Trophoblast cell (in vitro differentiated cells and primary cell): ENCODE data around the gene ALOX5AP.

Experiments used
- DNase-seq, 2 donors: peaks; one replicate each; pipeline ENCODE4 v3.0.0-alpha.2; 2016
- H2AFZ ChIP-seq: 2 replicates; pipeline ENCODE4 v1.6.1; 2013; ENCODE audit warnings: low read length, moderate library complexity, mild to moderate bottlenecking; ENCODE audit not compliant: insufficient read depth, poor library complexity
- H2AK5ac ChIP-seq: 2 replicates; pipeline ENCODE4 v1.6.1; 2013; ENCODE audit warnings: mild to moderate bottlenecking, low read length
- H2BK120ac ChIP-seq: 2 replicates; pipeline ENCODE4 v1.6.1; 2013; ENCODE audit warnings: low read length, mild to moderate bottlenecking, moderate library complexity; ENCODE audit not compliant: insufficient read depth, poor library complexity
- H2BK12ac ChIP-seq: 2 replicates; pipeline ENCODE4 v1.6.1; 2013; ENCODE audit warnings: mild to moderate bottlenecking, low read length, moderate library complexity
- H2BK5ac ChIP-seq: 2 replicates; pipeline ENCODE4 v1.6.1; 2013; ENCODE audit warnings: low read length, low read depth, moderate library complexity, mild to moderate bottlenecking; ENCODE audit not compliant: poor library complexity
- H3K14ac ChIP-seq: 2 replicates; pipeline ENCODE4 v1.6.1; 2013; ENCODE audit warnings: mild to moderate bottlenecking, low read length
- H3K18ac ChIP-seq: 2 replicates; pipeline ENCODE4 v1.6.1; 2013; ENCODE audit warnings: mild to moderate bottlenecking, low read length
- H3K23ac ChIP-seq: 2 replicates; pipeline ENCODE4 v1.6.1; 2013; ENCODE audit warnings: low read length
- H3K27ac ChIP-seq: 2 replicates; pipeline ENCODE4 v1.5.1; 2013; ENCODE audit warnings: low read depth, mild to moderate bottlenecking, inconsistent platforms, low read length, moderate library complexity
- H3K27me3 ChIP-seq: 2 replicates; pipeline ENCODE4 v1.6.1; 2013; ENCODE audit warnings: inconsistent platforms, mild to moderate bottlenecking, low read length, moderate library complexity; ENCODE audit not compliant: insufficient read depth
- H3K36me3 ChIP-seq, 2 experiments: 1 replicate in 1 of 2; 2 replicates in 1 of 2; pipeline ENCODE4 v1.6.1; 2013; ENCODE audit warnings: low read length in 2 of 2, mild to moderate bottlenecking in 2 of 2, moderate library complexity in 1 of 2; ENCODE audit not compliant: insufficient read depth in 2 of 2, control insufficient read depth in 1 of 2
- H3K4ac ChIP-seq: 2 replicates; pipeline ENCODE4 v1.6.1; 2013; ENCODE audit warnings: low read depth, mild to moderate bottlenecking, low read length, moderate library complexity
- H3K4me1 ChIP-seq, 2 experiments: 1 replicate in 1 of 2; 2 replicates in 1 of 2; pipeline ENCODE4 v1.6.1; 2013; ENCODE audit warnings: low read length in 2 of 2, mild to moderate bottlenecking in 2 of 2, moderate library complexity in 1 of 2; ENCODE audit not compliant: insufficient read depth in 2 of 2, control insufficient read depth in 1 of 2
- H3K4me2 ChIP-seq: 2 replicates; pipeline ENCODE4 v1.6.1; 2013; ENCODE audit warnings: inconsistent platforms, mild to moderate bottlenecking, low read length, moderate library complexity
- H3K4me3 ChIP-seq: 2 replicates; pipeline ENCODE4 v1.5.1; 2013; ENCODE audit warnings: mild to moderate bottlenecking, low read depth, low read length, inconsistent platforms
- H3K79me1 ChIP-seq: one replicate; pipeline ENCODE4 v1.6.1; 2013; ENCODE audit warnings: low read length
- H3K79me2 ChIP-seq: 2 replicates; pipeline ENCODE4 v1.6.1; 2013; ENCODE audit warnings: low read length, mild to moderate bottlenecking; ENCODE audit not compliant: control insufficient read depth, insufficient read depth, poor library complexity
- H3K9ac ChIP-seq: 2 replicates; pipeline ENCODE4 v1.6.1; 2013; ENCODE audit warnings: mild to moderate bottlenecking, low read length
- H3K9me3 ChIP-seq: 2 replicates; pipeline ENCODE4 v1.6.1; 2013; ENCODE audit warnings: low read depth, mild to moderate bottlenecking, control low read depth, inconsistent platforms, low read length; ENCODE audit not compliant: insufficient read depth
- H4K12ac ChIP-seq: 2 replicates; pipeline ENCODE4 v1.6.1; 2013; ENCODE audit warnings: low read depth, mild to moderate bottlenecking, low read length, moderate library complexity
- H4K8ac ChIP-seq: 2 replicates; pipeline ENCODE4 v1.6.1; 2013; ENCODE audit warnings: low read depth, mild to moderate bottlenecking, low read length, moderate library complexity
- H4K91ac ChIP-seq: one replicate; pipeline ENCODE4 v1.6.1; 2013; ENCODE audit warnings: low read depth, mild to moderate bottlenecking, low read length, moderate library complexity
- WGBS: extraction: QIAGEN DNeasy Blood & Tissue Kit; methylation state at CpG from one replicate; pipeline ENCODE4 v1.1.7; 2013; ENCODE audit warnings: missing lambda C conversion rate; ENCODE audit not compliant: insufficient read length, insufficient coverage; ENCODE audit errors: extremely low coverage; 5-methylcytosine and 5-hydroxymethylcytosine counted together

ALOX5AP gene

GRCh38 chr13:30744056-30744680 lies 8.8 kb downstream of the ALOX5AP start:
- peak overlapping the region; percentile 80 for H4K8ac ChIP-seq
- peak overlapping the region; percentile 30 for H2AFZ ChIP-seq
- H3K4ac ChIP-seq = peak overlapping the region; percentile 85
- H2BK12ac ChIP-seq = peak overlapping the region; percentile 92
- H2BK5ac ChIP-seq = peak overlapping the region; percentile 93
- H3K9me3 ChIP-seq = peaks cover 2% of the 10 kb centered on the region
- H4K91ac ChIP-seq = peak overlapping the region; percentile 94
- H3K14ac ChIP-seq = peak overlapping the region; percentile 75
- H3K9ac ChIP-seq = no peak overlapping the region
- peak overlapping the region; percentile 96 for H3K27ac ChIP-seq
- peak; percentile 62 to 67 for DNase-seq
- no CpG with 5 or more reads among the region's 7 CpGs for WGBS
- peak overlapping the region; percentile 94 for H2BK120ac ChIP-seq
- H3K23ac ChIP-seq = no peak overlapping the region
- H3K79me2 ChIP-seq = no peaks in the 10 kb centered on the region
- H3K4me2 ChIP-seq = peak overlapping the region; percentile 29
- no peak overlapping the region for H4K12ac ChIP-seq
- H3K27me3 ChIP-seq = no peaks in the 10 kb centered on the region
- H3K79me1 ChIP-seq = peaks cover 32% of the 10 kb centered on the region
- peak overlapping the region; percentile 91 for H2AK5ac ChIP-seq
- H3K18ac ChIP-seq = peak overlapping the region; percentile 83
- H3K36me3 ChIP-seq = no peaks in the 10 kb centered on the region
- peaks cover 24 to 35% of the 10 kb centered on the region in 2 experiments for H3K4me1 ChIP-seq
- H3K4me3 ChIP-seq = no peak overlapping the region

DNA sequence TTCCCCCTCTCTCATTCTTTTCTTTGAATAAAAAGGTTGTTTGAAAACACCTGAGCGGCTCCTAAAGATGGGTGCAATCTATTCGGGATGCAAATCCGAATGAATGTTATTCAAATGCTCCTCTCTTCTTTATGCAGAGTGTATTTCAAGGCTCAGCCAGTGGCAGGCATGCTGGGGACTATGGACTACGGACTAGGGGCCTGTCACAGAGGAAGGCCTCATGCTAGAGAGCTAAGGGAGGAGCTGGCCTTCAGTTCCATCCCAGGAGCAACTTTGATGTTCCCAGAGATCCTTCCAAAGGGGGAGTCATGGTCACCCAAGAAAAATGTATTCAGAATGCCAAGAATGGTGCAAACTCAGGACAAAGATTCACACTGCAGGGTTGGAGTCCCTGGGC lies 9.3 kb downstream of the ALOX5AP start:
- H2AFZ ChIP-seq = no peak overlapping the region

DNA sequence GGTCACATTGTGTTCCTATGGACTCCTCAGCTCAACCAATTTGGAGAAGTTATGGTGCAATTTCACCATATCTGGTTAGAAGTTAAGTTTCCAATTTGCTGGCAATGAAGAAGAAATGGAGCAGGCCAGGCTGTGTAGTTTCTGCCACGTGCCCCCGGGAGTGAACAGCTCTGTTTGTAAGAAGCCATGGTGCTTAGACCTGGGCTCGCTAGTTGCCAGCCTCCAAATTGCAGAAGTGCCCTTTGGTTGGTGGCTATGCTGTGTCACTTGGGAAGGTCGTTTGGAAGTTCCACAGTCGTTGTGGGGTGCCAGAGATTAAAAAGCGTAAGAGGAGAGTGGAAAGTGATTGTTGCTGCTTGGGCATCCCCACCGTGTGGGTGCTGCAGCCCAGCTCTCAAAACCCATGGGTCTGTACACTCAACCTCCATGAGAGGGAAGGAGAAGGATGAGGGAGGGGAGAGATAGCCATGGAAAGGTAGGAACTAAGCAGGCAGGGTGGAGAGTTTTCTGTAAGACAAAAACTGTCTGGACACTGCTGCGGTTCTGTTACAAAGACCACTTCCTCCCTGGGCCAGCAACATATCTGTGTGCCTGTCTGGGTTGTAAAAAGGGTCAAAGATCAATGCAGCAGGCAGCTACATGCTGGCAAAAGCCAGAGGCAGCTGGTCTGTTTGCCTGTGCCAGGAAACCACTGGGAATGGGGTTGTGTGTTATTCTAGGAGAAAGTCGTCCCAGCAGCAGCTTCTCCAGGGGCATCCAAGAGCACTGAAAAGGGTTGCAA lies 10.8 kb downstream of the ALOX5AP start:
- Histone ChIP-seq H3K27me3 (no peaks in the 10 kb centered on the region), H3K18ac (peak overlapping the region; percentile 16), H3K36me3 (no peaks in the 10 kb centered on the region), H3K14ac (peak overlapping the region; percentile 27), H3K4me3 (peak overlapping the region; percentile 20), H3K9ac (peak overlapping the region; percentile 28), H2BK120ac (peak overlapping the region; percentile 57), H3K9me3 (peaks cover 2% of the 10 kb centered on the region), H3K23ac (no peak overlapping the region), H2BK5ac (peak overlapping the region; percentile 83), H3K4ac (peak overlapping the region; percentile 21), H2BK12ac (peak overlapping the region; percentile 94), H3K27ac (peak overlapping the region; percentile 89), H4K8ac (peak overlapping the region; percentile 76), H3K79me1 (peaks cover 32% of the 10 kb centered on the region), H3K4me1 (peaks cover 24 to 32% of the 10 kb centered on the region in 2 experiments), H4K91ac (peak overlapping the region; percentile 78), H4K12ac (no peak overlapping the region), H2AK5ac (peak overlapping the region; percentile 11), H3K79me2 (no peaks in the 10 kb centered on the region), H3K4me2 (peak overlapping the region; percentile 32), H2AFZ (no peak overlapping the region)
- DNase-seq = no peak
- no CpG with 5 or more reads among the region's 9 CpGs for WGBS

More for the DNA sequence above, 9.3 kb downstream of the ALOX5AP start:
- no CpG with 5 or more reads among the region's 4 CpGs for whole genome bisulfite sequencing
- no peaks in the 10 kb centered on the region for H3K36me3 ChIP-seq
- DNase-seq = no peak
- H3K9ac ChIP-seq = no peak overlapping the region
- no peaks in the 10 kb centered on the region for H3K27me3 ChIP-seq
- H2BK120ac ChIP-seq = peak overlapping the region; percentile 55
- H3K4ac ChIP-seq = no peak overlapping the region
- peaks cover 2% of the 10 kb centered on the region for H3K9me3 ChIP-seq
- H3K14ac ChIP-seq = peak overlapping the region; percentile 30
- H2BK5ac ChIP-seq = peak overlapping the region; percentile 11
- peak overlapping the region; percentile 80 for H2BK12ac ChIP-seq
- peak overlapping the region; percentile 96 for H3K27ac ChIP-seq
- peaks cover 24 to 35% of the 10 kb centered on the region in 2 experiments for H3K4me1 ChIP-seq
- no peaks in the 10 kb centered on the region for H3K79me2 ChIP-seq
- H3K79me1 ChIP-seq = peaks cover 32% of the 10 kb centered on the region
- no peak overlapping the region for H4K12ac ChIP-seq
- peak overlapping the region; percentile 96 for H2AK5ac ChIP-seq
- H3K4me2 ChIP-seq = no peak overlapping the region
- no peak overlapping the region for H4K8ac ChIP-seq
- H4K91ac ChIP-seq = peak overlapping the region; percentile 94
- no peak overlapping the region for H3K18ac ChIP-seq
- H3K23ac ChIP-seq = no peak overlapping the region
- H3K4me3 ChIP-seq = no peak overlapping the region

DNA sequence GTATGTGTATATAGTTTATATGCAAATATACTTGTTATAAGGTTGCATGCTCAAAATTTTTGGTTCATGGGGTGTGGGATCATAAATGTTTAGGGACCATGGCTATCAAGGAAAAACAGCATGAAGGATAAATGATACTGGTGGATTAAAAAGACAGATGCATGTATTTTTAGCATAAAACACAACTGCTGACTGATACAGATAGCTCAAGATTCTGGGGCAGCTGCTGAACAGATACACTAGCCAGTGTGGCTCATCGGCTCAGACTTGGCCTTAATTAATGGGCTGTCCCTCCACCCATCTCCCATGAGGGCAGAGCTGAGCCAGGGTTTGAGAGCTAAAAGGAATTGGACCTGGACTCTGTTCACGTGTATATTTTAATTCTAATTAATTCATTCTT lies 11.4 kb downstream of the ALOX5AP start:
- H4K12ac ChIP-seq = no peak overlapping the region
- peak overlapping the region; percentile 34 for H2BK120ac ChIP-seq
- no peak for DNase-seq
- H3K4ac ChIP-seq = peak overlapping the region; percentile 20
- no peak overlapping the region for H3K4me2 ChIP-seq
- peak overlapping the region; percentile 57 for H2BK5ac ChIP-seq
- H3K27ac ChIP-seq = no peak overlapping the region
- H3K14ac ChIP-seq = no peak overlapping the region
- no peaks in the 10 kb centered on the region for H3K36me3 ChIP-seq
- peaks cover 24 to 32% of the 10 kb centered on the region in 2 experiments for H3K4me1 ChIP-seq
- H4K91ac ChIP-seq = peak overlapping the region; percentile 68
- no peak overlapping the region for H3K9ac ChIP-seq
- peaks cover 2% of the 10 kb centered on the region for H3K9me3 ChIP-seq
- no peak overlapping the region for H2AFZ ChIP-seq
- H2BK12ac ChIP-seq = peak overlapping the region; percentile 88
- no peak overlapping the region for H3K18ac ChIP-seq
- H3K79me1 ChIP-seq = peaks cover 32% of the 10 kb centered on the region
- no peaks in the 10 kb centered on the region for H3K79me2 ChIP-seq
- no peak overlapping the region for H3K4me3 ChIP-seq
- no CpG with 5 or more reads among the region's 2 CpGs for WGBS
- H4K8ac ChIP-seq = no peak overlapping the region
- peak overlapping the region; percentile 70 for H2AK5ac ChIP-seq
- no peak overlapping the region for H3K23ac ChIP-seq
- H3K27me3 ChIP-seq = no peaks in the 10 kb centered on the region
